Measurements from ENCODE around the gene POU6F1.
"Not testable (repeated sequence)": the region's sequence is repeated elsewhere in the genome, so short reads cannot be mapped to it uniquely, and the experiment has no call there.

The POU6F1 gene
- total RNA-seq: 8.2 to 46.7 reads per million in 2 experiments

DNA sequence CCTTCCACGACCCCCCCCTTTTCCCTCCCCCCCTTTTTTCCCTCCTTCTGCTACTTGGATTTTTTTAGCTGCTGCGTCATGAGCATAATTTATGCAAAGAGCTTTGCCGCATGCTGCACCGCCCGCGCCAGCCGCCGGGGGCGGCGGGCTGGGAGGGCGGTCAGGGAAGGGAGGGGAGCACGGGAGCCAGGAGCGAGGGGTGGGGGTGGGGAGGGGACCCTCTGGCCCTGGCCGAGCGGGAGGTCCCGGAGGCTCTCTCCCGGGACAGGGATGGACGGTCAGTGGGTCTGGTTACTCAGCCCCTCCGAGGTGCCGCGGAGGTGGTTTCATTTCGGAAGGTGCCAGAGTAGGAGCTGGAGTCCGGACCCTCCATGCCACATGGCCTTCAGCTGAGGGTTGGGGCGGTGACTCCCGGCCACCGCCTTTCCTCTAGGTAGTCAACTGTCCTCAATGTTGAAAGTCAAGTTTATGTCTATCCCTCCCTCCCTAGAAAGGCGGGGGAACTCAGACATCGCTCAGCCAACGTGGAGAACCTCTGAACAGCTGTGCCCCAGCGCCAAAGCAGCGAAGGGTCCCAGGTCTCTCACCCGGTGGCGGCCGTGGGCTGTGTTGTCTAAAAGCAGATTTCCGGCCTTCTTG, at the start of gene POU6F1:
TSS of gene POU6F1 (minus strand) at position 95 of the 639 bp plus-strand sequence. CDS start 11,226 bp downstream, outside the sequence.
- DNase-seq (ENCODE audit: low read depth): peak; percentile 58

GRCh38 chr12:51265024-51265423, 47.2 kb upstream of the POU6F1 start:
- no peak for DNase-seq (ENCODE audit: low read depth)

- no peak for DNase-seq (ENCODE audit: low read depth)
These were observed 46.4 kb upstream of the POU6F1 start for GRCh38 chr12:51264297-51264696.

DNA sequence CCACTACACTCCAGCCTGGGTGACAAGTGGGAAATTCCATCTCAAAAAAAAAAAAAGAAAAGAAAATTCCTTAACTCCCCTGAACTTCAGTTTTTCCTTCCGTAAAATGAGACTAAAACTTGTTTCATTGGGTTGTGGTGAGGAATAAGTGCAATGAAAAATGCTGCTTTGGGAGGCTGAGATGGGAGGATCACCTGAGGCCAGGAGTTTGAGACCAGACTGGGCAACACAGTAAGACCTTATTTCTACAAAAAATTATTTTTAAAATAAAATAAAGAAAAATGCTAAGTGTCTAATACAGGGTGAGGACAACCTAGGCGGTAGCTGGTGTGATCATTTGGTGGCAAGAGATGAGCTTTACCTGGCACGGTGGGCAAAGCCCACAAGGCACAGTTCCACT, 45.5 kb upstream of the POU6F1 start:
- DNase-seq (ENCODE audit: low read depth): no peak

- no peak for DNase-seq (ENCODE audit: low read depth)
These were observed 44.9 kb upstream of the POU6F1 start for GRCh38 chr12:51262758-51263177.

- DNase-seq (ENCODE audit: low read depth): not testable (repeated sequence)
These were observed 41.7 kb upstream of the POU6F1 start for GRCh38 chr12:51259600-51259999.

GRCh38 chr12:51254536-51254935, 36.7 kb upstream of the POU6F1 start:
- no peak for DNase-seq (ENCODE audit: low read depth)

- no peak for DNase-seq (ENCODE audit: low read depth)
These were observed 35.4 kb upstream of the POU6F1 start for GRCh38 chr12:51253276-51253675.

DNA sequence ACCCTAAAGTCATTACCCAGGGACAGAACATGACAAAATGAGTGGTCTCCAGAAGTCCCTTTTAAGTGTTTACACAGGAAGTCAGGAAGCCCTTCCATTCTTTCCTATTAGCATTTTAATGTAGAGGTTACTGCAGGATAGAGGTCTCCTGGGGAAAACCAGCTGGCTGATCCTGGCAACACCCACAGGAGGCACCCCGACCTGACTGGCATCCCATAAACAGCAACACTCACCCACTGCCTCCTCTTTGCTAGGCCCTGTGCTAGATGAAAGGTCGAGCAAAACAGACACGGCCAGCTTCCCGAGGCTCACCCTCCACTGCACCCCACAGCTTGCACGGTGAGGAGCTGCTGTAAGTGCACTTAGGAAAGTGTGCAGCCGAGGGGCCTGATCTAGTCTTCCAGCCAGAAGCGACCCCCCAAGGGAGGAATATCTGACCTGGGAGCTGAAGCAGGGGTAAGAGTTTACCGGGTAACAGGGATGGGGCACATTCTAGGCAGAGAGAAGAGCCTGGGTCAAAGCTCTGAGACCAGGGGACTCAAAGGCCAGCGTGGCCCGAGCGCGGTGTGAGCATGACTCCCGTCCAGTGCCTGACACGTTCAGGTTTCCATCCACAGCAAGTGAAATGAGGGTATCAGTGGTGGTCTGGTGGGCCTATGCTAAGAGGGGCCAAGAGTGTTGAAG, 29.8 kb upstream of the POU6F1 start:
- no peak for DNase-seq (ENCODE audit: low read depth)

- no peak for DNase-seq (ENCODE audit: low read depth)
These were observed 28.5 kb upstream of the POU6F1 start for GRCh38 chr12:51246254-51246853.

DNA sequence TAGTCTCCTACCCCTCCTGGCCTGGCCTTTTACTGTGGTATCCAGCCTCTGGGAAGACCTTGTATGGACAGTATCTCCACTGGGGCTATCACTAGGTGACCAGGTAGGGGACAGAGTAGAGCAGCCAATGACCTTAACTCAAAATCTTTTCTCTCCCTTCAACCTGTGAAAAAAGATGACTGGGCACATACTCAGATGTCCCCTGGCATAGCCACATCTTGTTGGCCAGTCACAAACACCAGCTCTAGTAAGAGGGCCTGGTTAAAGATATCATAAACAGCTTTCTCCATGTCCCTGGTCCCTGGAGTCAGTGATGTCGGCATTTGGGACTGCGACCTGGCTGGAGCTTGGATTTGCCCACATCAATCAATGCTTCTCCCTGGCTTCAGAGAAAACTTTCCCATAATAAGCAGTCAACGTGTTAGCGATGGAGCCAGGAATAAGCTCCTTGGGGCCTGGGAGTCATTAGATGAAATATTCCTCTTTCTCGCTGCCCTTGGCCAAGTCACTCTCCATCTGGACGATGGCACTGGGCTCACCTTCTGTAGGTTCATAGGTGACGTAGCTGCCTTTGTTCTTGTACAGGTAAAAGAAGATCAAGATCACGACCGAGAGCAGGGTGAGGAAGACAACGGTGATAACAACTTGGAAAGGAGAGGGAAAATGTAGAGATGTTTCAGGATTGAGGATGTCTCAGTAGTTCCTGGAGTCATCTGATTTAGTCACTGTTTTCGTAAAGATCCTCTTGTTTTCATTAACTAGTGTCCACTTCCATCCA, 27.8 kb upstream of the POU6F1 start:
- no peak for DNase-seq (ENCODE audit: low read depth)

- DNase-seq (ENCODE audit: low read depth): no peak
These were observed 26.4 kb upstream of the POU6F1 start for GRCh38 chr12:51244269-51244668.

GRCh38 chr12:51242876-51243275, 25.0 kb upstream of the POU6F1 start:
- no peak for DNase-seq (ENCODE audit: low read depth)

- no peak for DNase-seq (ENCODE audit: low read depth)
These were observed 24.3 kb upstream of the POU6F1 start for GRCh38 chr12:51242120-51242519.

DNA sequence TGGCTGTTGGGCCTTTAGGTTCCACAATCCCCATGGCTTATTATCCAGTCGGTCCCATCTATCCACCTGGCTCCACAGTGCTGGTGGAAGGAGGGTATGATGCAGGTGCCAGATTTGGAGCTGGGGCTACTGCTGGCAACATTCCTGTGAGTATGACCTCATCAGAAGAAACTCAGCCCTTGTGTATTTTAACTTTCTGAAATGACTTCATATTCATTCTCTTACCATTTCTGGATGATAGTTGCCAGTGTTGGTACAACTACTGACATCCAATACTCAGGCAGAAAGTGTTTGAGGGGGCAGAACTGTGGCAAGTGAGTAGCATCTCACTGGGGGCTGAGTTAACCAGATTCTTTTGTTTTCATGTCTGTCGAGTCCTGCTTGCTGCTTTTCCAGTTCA, 23.1 kb upstream of the POU6F1 start:
- DNase-seq (ENCODE audit: low read depth): no peak

DNA sequence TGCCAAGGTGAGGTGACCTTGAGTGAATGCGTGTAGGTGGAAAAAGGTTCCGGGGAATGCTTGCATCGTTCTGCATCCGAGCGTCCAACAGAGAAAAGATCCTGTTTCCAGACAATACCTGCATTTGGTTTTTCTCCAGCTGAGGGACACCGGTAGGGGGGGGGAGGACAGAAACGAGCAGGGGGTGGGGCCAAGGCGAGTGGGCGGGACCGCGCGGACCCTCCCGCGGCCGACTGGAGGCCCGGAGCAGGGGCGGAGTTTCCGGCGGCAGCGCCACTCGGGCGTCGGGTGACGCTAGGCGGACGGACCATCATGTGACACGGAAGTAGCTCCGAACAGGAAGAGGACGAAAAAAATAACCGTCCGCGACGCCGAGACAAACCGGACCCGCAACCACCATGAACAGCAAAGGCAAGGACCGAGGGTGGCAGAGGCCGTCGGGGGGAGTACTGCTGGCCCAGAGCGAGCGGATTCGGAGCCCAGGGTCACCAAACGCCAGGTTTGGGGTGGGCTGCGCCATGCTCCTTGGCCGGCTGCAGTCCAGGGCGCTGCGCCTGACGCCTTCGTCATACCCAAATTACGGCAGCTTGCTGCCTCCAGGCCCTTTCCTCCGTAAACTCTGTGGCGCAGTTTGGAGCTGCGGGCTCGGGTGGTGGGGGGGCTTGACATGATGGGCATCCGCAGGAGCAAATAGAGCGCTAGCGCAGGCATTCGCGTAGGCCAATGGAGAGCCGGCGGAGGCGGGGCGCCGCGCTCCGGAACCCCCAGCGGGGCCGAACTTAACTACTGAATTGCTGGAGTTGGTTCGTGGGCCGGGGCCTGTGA, 20.9 kb upstream of the POU6F1 start, which contains the start of gene DAZAP2:
TSS of gene DAZAP2 (plus strand) at position 317 of the 825 bp plus-strand sequence. CDS start at position 399, 82 bp downstream.
- DNase-seq (ENCODE audit: low read depth): peak; percentile 93

DNA sequence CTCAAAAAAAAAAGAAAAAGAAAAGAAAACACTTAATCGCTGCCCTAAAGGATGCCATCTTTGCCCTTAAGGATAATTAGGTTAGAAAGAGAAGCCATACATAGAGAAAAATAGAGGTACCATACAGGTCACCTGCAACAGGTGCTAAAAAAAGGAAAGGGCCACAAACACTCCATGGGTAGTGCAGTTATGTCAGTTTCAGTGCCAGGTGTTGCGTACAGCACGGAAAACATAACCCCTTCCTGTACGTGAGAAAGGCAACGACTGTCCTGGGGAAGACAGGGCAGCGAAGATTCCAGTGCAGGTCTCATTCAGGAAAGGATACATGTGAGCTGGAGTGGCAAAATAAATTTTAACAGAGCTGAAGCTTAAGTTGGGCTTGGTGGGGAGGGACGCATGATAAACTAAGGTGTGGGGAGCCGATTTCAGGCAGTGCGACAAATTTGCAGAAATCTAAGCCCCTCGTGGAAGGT, 20.2 kb upstream of the POU6F1 start:
- no peak for DNase-seq (ENCODE audit: low read depth)

DNA sequence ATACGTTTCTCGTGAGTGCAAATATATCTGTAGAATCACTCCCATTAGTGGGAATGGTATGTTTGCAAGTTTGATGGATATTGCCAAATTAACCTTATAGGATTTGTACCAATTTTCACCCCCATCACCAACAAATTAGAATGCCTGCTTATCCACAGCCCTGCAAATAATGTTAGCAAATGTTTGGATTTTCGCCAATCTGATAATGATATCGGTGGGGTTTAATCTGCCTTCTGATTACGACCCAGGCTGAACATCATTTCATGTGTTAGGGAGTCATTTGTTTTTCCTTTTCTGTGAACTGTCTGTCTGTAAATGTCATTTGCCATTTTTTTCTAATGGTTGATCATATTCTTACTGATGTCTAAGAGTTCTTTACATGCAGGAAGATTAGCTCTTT, 16.7 kb upstream of the POU6F1 start:
- no peak for DNase-seq (ENCODE audit: low read depth)

GRCh38 chr12:51232642-51233041, 14.8 kb upstream of the POU6F1 start:
- DNase-seq (ENCODE audit: low read depth): no peak

DNA sequence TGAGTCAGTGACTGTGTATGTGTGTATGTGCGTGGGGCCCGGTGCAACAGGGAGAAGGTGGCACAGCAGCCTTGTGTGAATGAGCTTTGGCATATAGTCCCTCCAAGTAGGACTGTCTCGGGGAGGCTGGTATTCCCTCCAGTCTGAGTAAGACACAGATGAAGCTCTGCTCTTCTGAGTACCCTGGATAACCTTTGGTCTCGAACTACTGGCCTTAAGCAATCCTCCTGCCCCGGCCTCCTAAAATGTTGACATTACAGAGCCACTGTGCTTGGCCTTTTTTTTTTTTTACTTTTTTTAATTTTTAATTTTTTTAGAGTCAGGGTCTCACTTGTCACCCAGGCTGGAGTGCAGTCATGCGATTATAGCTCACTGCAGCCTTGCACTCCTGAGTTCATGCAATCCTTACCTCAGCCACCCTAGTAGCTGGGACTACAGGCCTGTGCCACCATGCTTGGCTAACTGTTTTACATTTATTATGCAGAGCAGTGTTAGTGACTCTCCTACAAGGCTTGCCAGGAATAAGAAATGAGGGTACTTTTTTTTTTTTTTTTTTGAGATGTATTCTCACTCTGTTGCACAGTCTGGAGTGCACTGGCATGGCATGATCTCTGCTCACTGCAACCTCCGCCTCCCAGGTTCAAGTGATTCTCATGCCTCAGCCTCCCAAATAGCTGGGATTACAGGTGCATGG, 11.4 kb upstream of the POU6F1 start:
- no peak for DNase-seq (ENCODE audit: low read depth)

GRCh38 chr12:51227962-51228361, 10.1 kb upstream of the POU6F1 start:
- no peak for DNase-seq (ENCODE audit: low read depth)

All from T follicular helper cell (primary cell).